ENCODE measurements around the gene SYNPR.
"Not testable (repeated sequence)": the region's sequence is repeated elsewhere in the genome, so short reads cannot be mapped to it uniquely, and the experiment has no call there.

The SYNPR gene

DNA sequence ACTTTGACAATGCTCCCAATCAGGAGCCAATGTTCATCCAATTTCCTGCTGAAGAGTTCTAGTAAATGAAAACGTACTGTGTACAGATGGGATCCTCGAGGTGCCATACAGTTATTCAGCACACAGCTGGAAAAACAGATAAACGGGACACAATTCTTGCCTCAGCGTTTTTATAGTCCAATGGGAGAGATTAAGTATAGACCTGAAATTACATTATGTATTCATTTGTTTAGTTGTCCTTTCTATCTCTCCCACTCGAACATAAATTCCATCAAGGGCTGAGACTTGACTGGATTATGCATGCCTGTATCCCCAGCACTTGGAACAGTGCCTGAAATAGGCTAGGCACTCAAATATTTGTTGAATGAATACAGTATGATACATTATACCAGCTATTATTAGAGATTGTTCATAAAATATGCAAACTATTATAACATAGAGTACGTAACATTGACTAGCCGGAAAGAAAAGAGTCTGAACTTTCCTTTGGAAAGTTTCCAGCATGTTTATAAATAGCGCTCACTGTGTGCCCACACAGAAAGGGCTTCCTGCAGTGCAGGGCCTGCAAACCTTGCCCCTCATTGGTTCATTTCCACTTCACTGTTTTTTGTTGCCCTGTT is 346.9 kb downstream of the SYNPR start:
- Histone ChIP-seq H3K27me3 (ENCODE audit: control insufficient read depth, insufficient read depth, low read length, poor library complexity, severe bottlenecking) (no peaks in the 10 kb centered on the region), H3K4me1 (ENCODE audit: control insufficient read depth, insufficient read depth, low read length) (no peaks in the 10 kb centered on the region), H3K36me3 (ENCODE audit: control insufficient read depth, insufficient read depth, low read length) (no peaks in the 10 kb centered on the region), H3K4me3 (ENCODE audit: insufficient read depth, low read depth, low read length) (no peak overlapping the region), H3K27ac (ENCODE audit: insufficient read depth, low read depth, low read length, poor library complexity, severe bottlenecking) (no peak overlapping the region), H3K9me3 (ENCODE audit: control insufficient read depth, low read length) (no peaks in the 10 kb centered on the region)
- WGBS, 2 experiments, result 92% methylated on average over 7 to 8 of the region's 8 CpGs

DNA sequence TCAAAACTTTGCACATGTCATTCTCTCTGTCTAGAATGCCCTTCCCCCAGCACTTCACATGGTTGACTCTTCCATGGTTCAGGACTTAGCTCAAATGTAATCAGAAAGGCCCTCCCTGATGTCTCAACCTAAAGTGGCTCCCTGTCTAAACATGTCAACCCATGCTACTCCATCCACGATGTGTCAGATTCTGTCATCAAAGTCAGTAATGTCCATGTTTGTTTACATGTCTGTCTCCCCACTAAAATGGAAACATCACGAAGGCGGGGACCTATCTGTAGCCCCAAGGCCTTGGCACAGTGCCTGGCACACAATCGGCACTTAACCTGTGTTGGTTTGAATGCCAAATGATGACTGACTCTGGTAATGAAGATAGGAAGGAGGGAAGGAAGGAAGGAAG is 353.6 kb downstream of the SYNPR start:
- H3K4me1 ChIP-seq (ENCODE audit: control insufficient read depth, insufficient read depth, low read length), result no peaks in the 10 kb centered on the region
- no peaks in the 10 kb centered on the region for H3K36me3 ChIP-seq (ENCODE audit: control insufficient read depth, insufficient read depth, low read length)
- H3K4me3 ChIP-seq (ENCODE audit: insufficient read depth, low read depth, low read length), result no peak overlapping the region
- H3K27ac ChIP-seq (ENCODE audit: insufficient read depth, low read depth, low read length, poor library complexity, severe bottlenecking), result no peak overlapping the region
- H3K9me3 ChIP-seq (ENCODE audit: control insufficient read depth, low read length), result no peaks in the 10 kb centered on the region
- WGBS, 2 experiments, result 91 to 96% methylated on average over 4 of the region's 4 CpGs
- no peaks in the 10 kb centered on the region for H3K27me3 ChIP-seq (ENCODE audit: control insufficient read depth, insufficient read depth, low read length, poor library complexity, severe bottlenecking)

DNA sequence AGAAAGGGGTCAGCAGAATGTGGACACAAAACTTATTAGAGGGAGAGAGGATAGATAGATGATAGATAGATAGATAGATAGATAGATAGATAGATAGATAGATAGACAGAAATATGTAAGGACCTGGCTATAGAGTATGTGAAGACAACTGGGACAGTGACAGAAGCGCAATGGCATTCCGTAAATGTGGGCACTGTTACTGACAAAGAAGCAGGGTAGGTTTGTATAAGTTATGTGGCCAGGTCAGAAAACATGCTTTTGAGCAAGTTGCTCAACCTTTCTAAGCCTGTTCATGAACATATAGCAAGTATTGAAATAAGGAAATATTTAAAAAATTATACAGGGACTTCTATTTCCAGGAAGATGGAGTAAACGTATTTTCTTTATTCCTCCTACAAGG is 357.1 kb downstream of the SYNPR start:
- Histone ChIP-seq H3K4me1 (ENCODE audit: control insufficient read depth, insufficient read depth, low read length) (no peaks in the 10 kb centered on the region), H3K4me3 (ENCODE audit: insufficient read depth, low read depth, low read length) (no peak overlapping the region)

DNA sequence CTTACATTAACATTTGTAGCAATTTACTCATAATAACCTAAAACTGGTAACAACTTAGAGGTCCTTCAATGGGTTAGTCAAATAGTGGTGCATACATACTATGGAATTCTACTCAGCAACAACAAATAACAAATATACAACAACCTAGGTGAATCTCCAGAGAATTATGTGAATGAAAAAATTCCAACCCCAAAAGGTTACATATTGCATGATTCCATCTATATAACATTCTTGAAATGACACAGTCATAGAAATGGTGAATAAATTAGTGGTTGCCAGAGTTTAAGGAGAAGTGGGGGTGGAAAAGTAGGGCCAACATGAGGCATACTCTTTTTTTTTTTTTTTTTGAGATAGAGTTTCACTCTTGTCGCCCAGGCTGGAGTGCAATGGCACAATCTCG is 361.7 kb downstream of the SYNPR start:
- Histone ChIP-seq H3K9me3 (ENCODE audit: control insufficient read depth, low read length) (no peaks in the 10 kb centered on the region), H3K27me3 (ENCODE audit: control insufficient read depth, insufficient read depth, low read length, poor library complexity, severe bottlenecking) (no peaks in the 10 kb centered on the region), H3K4me1 (ENCODE audit: control insufficient read depth, insufficient read depth, low read length) (no peaks in the 10 kb centered on the region), H3K27ac (ENCODE audit: insufficient read depth, low read depth, low read length, poor library complexity, severe bottlenecking) (no peak overlapping the region), H3K4me3 (ENCODE audit: insufficient read depth, low read depth, low read length) (no peak overlapping the region), H3K36me3 (ENCODE audit: control insufficient read depth, insufficient read depth, low read length) (no peaks in the 10 kb centered on the region)
- WGBS, 2 experiments, result 94 to 100% methylated on average over 2 of the region's 2 CpGs

More for the DNA sequence above, 357.1 kb downstream of the SYNPR start:
- Histone ChIP-seq H3K27ac (ENCODE audit: insufficient read depth, low read depth, low read length, poor library complexity, severe bottlenecking) (no peak overlapping the region), H3K9me3 (ENCODE audit: control insufficient read depth, low read length) (no peaks in the 10 kb centered on the region), H3K36me3 (ENCODE audit: control insufficient read depth, insufficient read depth, low read length) (no peaks in the 10 kb centered on the region), H3K27me3 (ENCODE audit: control insufficient read depth, insufficient read depth, low read length, poor library complexity, severe bottlenecking) (no peaks in the 10 kb centered on the region)
- 88 to 97% methylated on average over 2 of the region's 3 CpGs for WGBS, 2 experiments

DNA sequence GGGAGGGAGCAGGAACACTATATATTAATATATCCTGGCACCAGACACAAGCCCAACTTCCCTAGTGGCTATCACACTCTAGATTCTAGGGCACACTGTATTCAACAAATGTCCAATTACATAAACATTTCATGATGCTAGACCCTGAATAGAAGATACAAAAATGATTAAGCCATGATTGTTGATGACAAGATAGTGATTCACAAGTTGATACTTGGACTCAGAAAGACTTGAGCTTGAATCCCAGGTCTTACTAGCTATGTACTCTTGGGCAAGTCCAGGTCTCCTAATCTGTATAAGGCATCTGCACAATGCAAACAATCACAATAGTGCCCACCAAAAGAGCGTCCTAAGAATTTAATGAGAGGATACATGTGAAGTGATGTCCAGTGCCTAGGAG is 364.4 kb downstream of the SYNPR start:
- H3K4me1 ChIP-seq (ENCODE audit: control insufficient read depth, insufficient read depth, low read length), result no peaks in the 10 kb centered on the region
- no peaks in the 10 kb centered on the region for H3K27me3 ChIP-seq (ENCODE audit: control insufficient read depth, insufficient read depth, low read length, poor library complexity, severe bottlenecking)
- no CpG with 5 or more reads among the region's 1 CpG for WGBS, 2 experiments
- no peak overlapping the region for H3K4me3 ChIP-seq (ENCODE audit: insufficient read depth, low read depth, low read length)
- no peaks in the 10 kb centered on the region for H3K9me3 ChIP-seq (ENCODE audit: control insufficient read depth, low read length)
- no peaks in the 10 kb centered on the region for H3K36me3 ChIP-seq (ENCODE audit: control insufficient read depth, insufficient read depth, low read length)
- H3K27ac ChIP-seq (ENCODE audit: insufficient read depth, low read depth, low read length, poor library complexity, severe bottlenecking), result no peak overlapping the region

DNA sequence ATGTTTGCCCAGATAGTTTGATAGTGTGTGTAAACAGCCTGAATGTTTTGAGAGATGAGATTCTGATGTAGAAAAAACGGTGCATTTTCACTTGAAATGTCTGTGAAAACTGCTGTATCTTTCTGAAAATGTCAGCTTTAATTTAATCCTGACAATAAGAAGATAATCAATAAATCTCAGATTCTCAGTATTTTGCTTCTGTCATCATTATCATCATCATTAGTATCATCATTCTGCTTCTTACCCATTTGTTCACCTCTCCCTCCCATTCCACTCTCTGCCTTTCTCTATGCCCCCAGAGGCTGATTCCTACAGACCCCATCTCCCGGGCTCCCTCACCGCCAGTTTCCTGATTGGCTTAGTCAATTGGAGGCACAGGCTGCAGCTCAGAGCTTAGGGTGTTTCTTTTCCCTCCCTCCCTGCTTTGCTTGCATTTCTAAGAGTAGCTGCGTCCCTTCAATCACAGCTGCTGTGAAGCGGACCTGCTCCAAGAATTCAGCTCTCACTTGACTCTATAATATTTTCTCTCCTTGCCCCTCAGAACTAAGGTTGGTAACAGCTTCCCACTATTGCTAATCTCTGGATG is 366.2 kb downstream of the SYNPR start:
- no peaks in the 10 kb centered on the region for H3K36me3 ChIP-seq (ENCODE audit: control insufficient read depth, insufficient read depth, low read length)
- H3K4me3 ChIP-seq (ENCODE audit: insufficient read depth, low read depth, low read length), result no peak overlapping the region
- no peaks in the 10 kb centered on the region for H3K27me3 ChIP-seq (ENCODE audit: control insufficient read depth, insufficient read depth, low read length, poor library complexity, severe bottlenecking)
- no peaks in the 10 kb centered on the region for H3K4me1 ChIP-seq (ENCODE audit: control insufficient read depth, insufficient read depth, low read length)
- H3K9me3 ChIP-seq (ENCODE audit: control insufficient read depth, low read length), result no peaks in the 10 kb centered on the region
- WGBS, 2 experiments, result 49 to 55% methylated on average over 5 of the region's 5 CpGs
- no peak overlapping the region for H3K27ac ChIP-seq (ENCODE audit: insufficient read depth, low read depth, low read length, poor library complexity, severe bottlenecking)

DNA sequence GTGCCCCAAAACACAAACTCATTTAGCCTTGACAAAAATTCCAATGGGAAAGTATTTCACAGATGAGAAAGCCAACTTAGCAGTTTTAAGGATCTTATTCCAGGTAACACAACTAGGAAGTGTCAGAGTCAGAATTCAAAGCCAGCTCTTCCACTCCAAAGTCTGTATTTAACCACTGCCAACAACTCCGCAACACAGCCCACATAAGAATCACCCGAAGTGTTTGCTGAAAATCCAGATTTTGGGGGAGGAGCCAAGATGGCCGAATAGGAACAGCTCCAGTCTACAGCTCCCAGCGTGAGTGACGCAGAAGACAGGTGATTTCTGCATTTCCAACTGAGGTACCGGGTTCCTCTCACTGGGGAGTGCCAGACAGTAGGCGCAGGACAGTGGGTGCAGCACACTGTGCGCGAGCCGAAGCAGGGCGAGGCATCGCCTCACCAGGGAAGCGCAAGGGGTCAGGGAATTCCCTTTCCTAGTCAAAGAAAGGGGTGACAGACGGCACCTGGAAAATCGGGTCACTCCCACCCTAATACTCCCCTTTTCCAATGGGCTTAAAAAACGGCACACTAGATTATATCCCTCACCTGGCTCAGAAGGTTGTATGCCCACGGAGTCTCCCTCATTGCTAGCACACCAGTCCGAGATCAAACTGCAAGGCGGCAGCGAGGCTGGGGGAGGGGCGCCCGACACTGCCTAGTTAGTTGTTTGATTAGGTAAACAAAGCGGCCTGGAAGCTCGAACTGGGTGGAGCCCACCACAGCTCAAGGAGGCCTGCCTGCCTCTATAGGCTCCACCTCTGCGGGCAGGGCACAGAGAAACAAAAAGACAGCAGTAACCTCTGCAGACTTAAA is 367.0 kb downstream of the SYNPR start:
- H3K36me3 ChIP-seq (ENCODE audit: control insufficient read depth, insufficient read depth, low read length); H3K4me1 ChIP-seq (ENCODE audit: control insufficient read depth, insufficient read depth, low read length); H3K27me3 ChIP-seq (ENCODE audit: control insufficient read depth, insufficient read depth, low read length, poor library complexity, severe bottlenecking); H3K27ac ChIP-seq (ENCODE audit: insufficient read depth, low read depth, low read length, poor library complexity, severe bottlenecking); H3K9me3 ChIP-seq (ENCODE audit: control insufficient read depth, low read length): not testable (repeated sequence)
- 17 to 18% methylated on average over 25 of the region's 25 CpGs for WGBS, 2 experiments
- peak overlapping the region; percentile 28 for H3K4me3 ChIP-seq (ENCODE audit: insufficient read depth, low read depth, low read length)

DNA sequence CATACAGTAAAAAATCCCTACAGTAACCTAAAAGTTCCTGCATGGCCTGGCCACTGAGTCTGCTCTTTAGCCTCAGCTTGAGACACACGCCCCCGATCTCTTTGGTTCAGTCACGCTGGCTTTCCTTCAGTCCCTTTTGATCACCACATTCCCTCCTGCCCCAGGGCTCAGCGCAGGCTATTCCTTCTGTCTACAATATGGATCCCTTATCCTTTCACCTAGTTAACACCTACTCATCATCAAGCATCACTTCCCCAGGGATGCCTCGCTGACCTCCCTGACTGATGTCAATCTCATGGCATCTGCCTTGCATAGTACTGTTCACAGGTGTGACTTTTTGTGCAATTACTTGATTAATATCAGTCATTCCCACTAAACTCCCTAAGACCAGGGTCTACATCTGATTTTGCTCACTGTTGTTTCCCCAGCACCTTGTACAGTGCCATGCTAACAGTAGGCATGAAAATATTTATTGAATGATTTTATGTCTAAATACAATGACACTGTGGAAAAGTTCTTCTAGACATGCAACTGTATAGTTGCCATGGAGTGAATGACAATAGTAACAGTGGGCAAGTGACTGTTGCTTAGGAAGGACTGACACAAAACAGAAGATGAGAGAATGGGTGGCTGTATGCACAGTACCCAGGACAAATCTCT is 374.1 kb downstream of the SYNPR start, which contains the start of gene SNTN:
Gene SNTN (plus strand): TSS at position 610 of the 660 bp plus-strand sequence. CDS start 13 bp downstream, at position 623.
- no peak within 1 kb of the TSS for H3K4me3 ChIP-seq (ENCODE audit: insufficient read depth, low read depth, low read length)
- H3K36me3 ChIP-seq (ENCODE audit: control insufficient read depth, insufficient read depth, low read length), result no peaks in the 10 kb centered on the region
- no peaks in the 10 kb centered on the region for H3K4me1 ChIP-seq (ENCODE audit: control insufficient read depth, insufficient read depth, low read length)
- H3K27ac ChIP-seq (ENCODE audit: insufficient read depth, low read depth, low read length, poor library complexity, severe bottlenecking), result no peak within 1 kb of the TSS
- 82% methylated on average over 5 of the region's 5 CpGs for WGBS, 2 experiments
- H3K27me3 ChIP-seq (ENCODE audit: control insufficient read depth, insufficient read depth, low read length, poor library complexity, severe bottlenecking), result no peaks in the 10 kb centered on the region
- H3K9me3 ChIP-seq (ENCODE audit: control insufficient read depth, low read length), result no peaks in the 10 kb centered on the region

DNA sequence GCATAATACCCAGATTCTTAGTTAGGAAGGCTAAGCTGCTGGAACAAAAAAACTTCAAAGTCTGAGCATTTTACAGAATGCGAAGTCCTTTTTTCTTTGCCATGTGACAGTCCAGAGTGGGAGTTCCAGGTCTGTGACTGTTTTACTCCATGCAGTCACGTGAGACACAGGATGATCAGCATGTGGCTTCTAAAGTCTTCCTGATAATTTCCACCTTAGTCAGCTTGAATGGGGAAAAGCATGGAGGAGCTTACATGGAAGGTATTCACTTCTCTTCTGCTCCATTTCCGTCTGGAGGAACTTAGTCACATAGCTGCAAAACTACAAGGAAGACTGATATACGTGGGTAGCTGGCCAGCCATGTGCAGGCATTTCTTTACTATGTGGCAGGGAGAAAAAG is 376.1 kb downstream of the SYNPR start:
- Histone ChIP-seq H3K27ac (ENCODE audit: insufficient read depth, low read depth, low read length, poor library complexity, severe bottlenecking) (no peak overlapping the region), H3K27me3 (ENCODE audit: control insufficient read depth, insufficient read depth, low read length, poor library complexity, severe bottlenecking) (no peaks in the 10 kb centered on the region), H3K4me1 (ENCODE audit: control insufficient read depth, insufficient read depth, low read length) (no peaks in the 10 kb centered on the region), H3K4me3 (ENCODE audit: insufficient read depth, low read depth, low read length) (no peak overlapping the region), H3K9me3 (ENCODE audit: control insufficient read depth, low read length) (no peaks in the 10 kb centered on the region), H3K36me3 (ENCODE audit: control insufficient read depth, insufficient read depth, low read length) (no peaks in the 10 kb centered on the region)
- 93% methylated on average over 4 of the region's 4 CpGs for WGBS, 2 experiments

DNA sequence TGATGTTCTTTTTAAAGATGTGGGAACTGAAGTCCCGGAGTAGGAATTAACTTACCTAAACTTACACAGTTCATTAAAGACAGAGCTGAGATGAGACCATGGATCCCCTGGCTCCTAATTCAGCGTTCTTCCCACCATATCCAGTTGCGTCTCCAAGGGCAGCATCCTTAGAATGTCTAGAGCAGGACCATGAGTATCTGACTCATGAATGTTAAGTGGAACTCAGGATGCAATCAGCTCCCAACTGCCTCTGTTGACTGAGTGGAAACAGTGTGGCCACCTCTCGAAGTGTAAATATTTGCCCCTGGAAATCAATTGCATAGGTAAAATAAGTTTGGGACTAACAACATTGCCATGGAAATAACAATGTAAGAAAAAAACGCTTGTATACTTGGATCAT is 376.8 kb downstream of the SYNPR start:
- no peak overlapping the region for H3K27ac ChIP-seq (ENCODE audit: insufficient read depth, low read depth, low read length, poor library complexity, severe bottlenecking)
- 95 to 96% methylated on average over 5 of the region's 5 CpGs for WGBS, 2 experiments
- no peaks in the 10 kb centered on the region for H3K4me1 ChIP-seq (ENCODE audit: control insufficient read depth, insufficient read depth, low read length)
- no peaks in the 10 kb centered on the region for H3K27me3 ChIP-seq (ENCODE audit: control insufficient read depth, insufficient read depth, low read length, poor library complexity, severe bottlenecking)
- H3K36me3 ChIP-seq (ENCODE audit: control insufficient read depth, insufficient read depth, low read length), result no peaks in the 10 kb centered on the region
- H3K4me3 ChIP-seq (ENCODE audit: insufficient read depth, low read depth, low read length), result no peak overlapping the region
- no peaks in the 10 kb centered on the region for H3K9me3 ChIP-seq (ENCODE audit: control insufficient read depth, low read length)
